Osteoblast (primary cell): Measurements from ENCODE around the gene MYT1. TPM values are rescaled to one million over a fixed set of nuclear protein-coding genes. Genes with fewer than 3 reads are reported as not detected.

Experiments used
- DNase-seq: peaks from one replicate; pipeline ENCODE4 v3.0.0; 2011; ENCODE audit warnings: low spot score, mixed read lengths; ENCODE audit not compliant: insufficient read length; ENCODE audit errors: missing footprints
- H2AFZ ChIP-seq: 2 replicates; pipeline ENCODE4 v1.6.0; 2011; ENCODE audit warnings: mild to moderate bottlenecking, low read length
- H3K27ac ChIP-seq: 2 replicates; pipeline ENCODE4 v1.5.1; 2011; ENCODE audit warnings: mild to moderate bottlenecking, low read depth, low read length, moderate library complexity
- H3K27me3 ChIP-seq: 2 replicates; pipeline ENCODE4 v1.6.0; 2012; ENCODE audit warnings: mild to moderate bottlenecking, control low read depth, inconsistent platforms, low read length, moderate library complexity; ENCODE audit not compliant: insufficient read depth
- H3K36me3 ChIP-seq: 2 replicates; pipeline ENCODE4 v1.5.1; 2011; ENCODE audit warnings: mild to moderate bottlenecking, low read length, control low read depth, moderate library complexity; ENCODE audit not compliant: insufficient read depth
- H3K4me1 ChIP-seq: 2 replicates; pipeline ENCODE4 v1.5.1; 2011; ENCODE audit warnings: mild to moderate bottlenecking, low read length, control low read depth, moderate library complexity; ENCODE audit not compliant: insufficient read depth
- H3K4me2 ChIP-seq: 2 replicates; pipeline ENCODE4 v1.6.0; 2011; ENCODE audit warnings: mild to moderate bottlenecking, low read length; ENCODE audit not compliant: insufficient read depth
- H3K4me3 ChIP-seq: fragments of 200-600 bp; sonication (generic); 3 replicates; pipeline ENCODE4 v1.5.1; 2012; ENCODE audit warnings: mild to moderate bottlenecking, low read length, inconsistent platforms; ENCODE audit not compliant: insufficient read depth
- H3K79me2 ChIP-seq: 2 replicates; pipeline ENCODE4 v1.6.0; 2012; ENCODE audit warnings: mild to moderate bottlenecking, low read length, control low read depth, inconsistent platforms; ENCODE audit not compliant: insufficient read depth
- H3K9me3 ChIP-seq: 2 replicates; pipeline ENCODE4 v1.5.1; 2011; ENCODE audit warnings: low read depth, low read length, control low read depth
- H4K20me1 ChIP-seq: 2 replicates; pipeline ENCODE4 v1.6.0; 2012; ENCODE audit warnings: mild to moderate bottlenecking, low read length, control low read depth; ENCODE audit not compliant: insufficient read depth
- total RNA-seq: library from RNA; depleted of rRNA; stranded (reverse); fragments of >200 nt; gene quantifications from 2 replicates; pipeline ENCODE4 v1.2.3, GENCODE V29; 2012
- TF ChIP-seq, protein P1 (sequence below): IDR thresholded peaks from 2 replicates; pipeline ENCODE4 v1.5.1; 2011; ENCODE audit warnings: mild to moderate bottlenecking, low read depth, low read length, moderate library complexity; ENCODE audit errors: extremely low read depth

Gene MYT1
- total RNA-seq, 1 donor: not detected

DNA sequence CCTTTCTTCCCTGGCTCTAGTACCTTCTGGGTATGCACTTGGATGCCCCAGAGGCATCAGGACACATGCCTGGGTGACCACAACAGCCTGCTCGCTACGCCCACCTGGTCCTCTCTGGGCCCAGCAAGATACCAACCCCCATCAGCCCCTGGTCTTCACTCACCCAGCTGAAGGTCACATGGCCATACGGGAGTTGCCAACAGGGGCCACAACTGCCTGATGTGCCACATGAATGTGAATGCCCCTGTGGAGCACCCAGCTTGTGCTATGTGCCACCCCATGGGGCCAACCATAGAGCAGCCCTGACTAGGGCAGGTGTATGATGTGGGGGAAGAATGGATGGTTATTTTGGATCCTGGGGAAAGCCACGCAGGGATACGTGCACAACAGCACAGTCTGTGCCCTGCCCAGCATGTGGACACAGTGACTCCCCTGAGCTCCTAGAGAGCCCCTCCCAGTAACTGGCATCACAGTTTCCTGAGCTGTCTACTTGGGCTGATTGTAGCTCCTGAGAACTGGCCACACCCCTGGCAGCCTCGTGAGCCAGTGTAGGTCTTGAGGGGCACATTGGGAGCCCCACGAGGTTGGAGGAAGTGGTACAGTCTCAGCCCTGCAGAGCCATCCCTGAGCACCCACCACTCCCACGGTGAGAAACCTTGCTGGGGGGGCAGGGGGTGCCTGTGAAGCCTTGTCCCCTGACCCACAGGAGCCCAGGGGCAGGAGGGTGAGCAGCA, 80.8 kb downstream of the MYT1 start:
- Histone ChIP-seq H3K4me3 (no peak overlapping the region), H4K20me1 (no peaks in the 10 kb centered on the region), H2AFZ (no peak overlapping the region), H3K27me3 (peaks cover 24% of the 10 kb centered on the region), H3K27ac (no peak overlapping the region), H3K79me2 (no peaks in the 10 kb centered on the region), H3K4me1 (no peaks in the 10 kb centered on the region), H3K9me3 (no peaks in the 10 kb centered on the region), H3K4me2 (no peak overlapping the region), H3K36me3 (no peaks in the 10 kb centered on the region)
- peak; percentile 54 for DNase-seq
- TF ChIP-seq, protein P1, sequence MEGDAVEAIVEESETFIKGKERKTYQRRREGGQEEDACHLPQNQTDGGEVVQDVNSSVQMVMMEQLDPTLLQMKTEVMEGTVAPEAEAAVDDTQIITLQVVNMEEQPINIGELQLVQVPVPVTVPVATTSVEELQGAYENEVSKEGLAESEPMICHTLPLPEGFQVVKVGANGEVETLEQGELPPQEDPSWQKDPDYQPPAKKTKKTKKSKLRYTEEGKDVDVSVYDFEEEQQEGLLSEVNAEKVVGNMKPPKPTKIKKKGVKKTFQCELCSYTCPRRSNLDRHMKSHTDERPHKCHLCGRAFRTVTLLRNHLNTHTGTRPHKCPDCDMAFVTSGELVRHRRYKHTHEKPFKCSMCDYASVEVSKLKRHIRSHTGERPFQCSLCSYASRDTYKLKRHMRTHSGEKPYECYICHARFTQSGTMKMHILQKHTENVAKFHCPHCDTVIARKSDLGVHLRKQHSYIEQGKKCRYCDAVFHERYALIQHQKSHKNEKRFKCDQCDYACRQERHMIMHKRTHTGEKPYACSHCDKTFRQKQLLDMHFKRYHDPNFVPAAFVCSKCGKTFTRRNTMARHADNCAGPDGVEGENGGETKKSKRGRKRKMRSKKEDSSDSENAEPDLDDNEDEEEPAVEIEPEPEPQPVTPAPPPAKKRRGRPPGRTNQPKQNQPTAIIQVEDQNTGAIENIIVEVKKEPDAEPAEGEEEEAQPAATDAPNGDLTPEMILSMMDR: no peak

DNA sequence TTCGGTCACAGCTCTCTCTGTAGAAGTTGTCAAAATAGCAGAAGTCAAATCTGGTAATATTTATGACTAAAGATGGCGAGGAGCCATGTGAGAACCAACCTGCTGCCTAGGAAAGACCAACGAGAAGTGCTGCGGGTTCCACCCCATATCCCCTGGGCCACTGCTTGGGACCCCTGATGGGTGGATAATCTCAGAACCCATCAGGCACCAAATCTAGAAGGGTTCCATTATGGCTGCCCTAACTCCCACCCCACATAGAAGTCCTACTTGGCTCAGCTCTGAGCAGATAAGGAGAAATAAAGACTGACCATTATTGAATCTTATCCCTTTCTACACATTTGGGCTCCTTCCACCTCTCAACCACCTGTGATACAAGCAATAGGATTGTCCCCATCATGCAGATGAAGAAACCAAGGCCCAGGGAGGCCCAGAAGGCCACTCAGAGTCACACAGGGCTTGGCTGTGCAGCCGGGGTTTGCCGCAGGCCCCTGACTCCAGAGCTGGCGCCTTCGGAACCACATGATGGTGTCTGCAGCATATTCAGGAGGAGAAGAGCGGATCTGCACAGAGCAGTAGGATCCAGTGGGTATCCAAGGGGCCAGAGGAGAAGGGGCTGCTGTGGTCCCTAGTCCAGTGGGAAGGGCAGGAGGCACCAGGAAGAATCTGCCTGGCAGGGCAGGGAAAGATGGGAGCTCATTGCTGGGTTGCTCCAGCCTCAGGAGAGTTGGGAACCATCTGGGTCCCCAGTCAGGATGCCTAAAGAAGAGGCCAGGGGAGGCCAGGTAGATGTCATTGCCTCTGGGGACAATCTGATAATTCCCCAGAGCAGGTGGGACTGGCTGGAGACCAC, 81.7 kb downstream of the MYT1 start:
- no peaks in the 10 kb centered on the region for H3K36me3 ChIP-seq
- no peaks in the 10 kb centered on the region for H3K9me3 ChIP-seq
- no peaks in the 10 kb centered on the region for H3K79me2 ChIP-seq
- H3K4me3 ChIP-seq: no peak overlapping the region
- DNase-seq: peak; percentile 58
- H3K4me1 ChIP-seq: no peaks in the 10 kb centered on the region
- no peak overlapping the region for H2AFZ ChIP-seq
- no peaks in the 10 kb centered on the region for H4K20me1 ChIP-seq
- peaks cover 31% of the 10 kb centered on the region for H3K27me3 ChIP-seq
- H3K27ac ChIP-seq: no peak overlapping the region
- no peak overlapping the region for H3K4me2 ChIP-seq
- TF ChIP-seq, protein P1: no peak

DNA sequence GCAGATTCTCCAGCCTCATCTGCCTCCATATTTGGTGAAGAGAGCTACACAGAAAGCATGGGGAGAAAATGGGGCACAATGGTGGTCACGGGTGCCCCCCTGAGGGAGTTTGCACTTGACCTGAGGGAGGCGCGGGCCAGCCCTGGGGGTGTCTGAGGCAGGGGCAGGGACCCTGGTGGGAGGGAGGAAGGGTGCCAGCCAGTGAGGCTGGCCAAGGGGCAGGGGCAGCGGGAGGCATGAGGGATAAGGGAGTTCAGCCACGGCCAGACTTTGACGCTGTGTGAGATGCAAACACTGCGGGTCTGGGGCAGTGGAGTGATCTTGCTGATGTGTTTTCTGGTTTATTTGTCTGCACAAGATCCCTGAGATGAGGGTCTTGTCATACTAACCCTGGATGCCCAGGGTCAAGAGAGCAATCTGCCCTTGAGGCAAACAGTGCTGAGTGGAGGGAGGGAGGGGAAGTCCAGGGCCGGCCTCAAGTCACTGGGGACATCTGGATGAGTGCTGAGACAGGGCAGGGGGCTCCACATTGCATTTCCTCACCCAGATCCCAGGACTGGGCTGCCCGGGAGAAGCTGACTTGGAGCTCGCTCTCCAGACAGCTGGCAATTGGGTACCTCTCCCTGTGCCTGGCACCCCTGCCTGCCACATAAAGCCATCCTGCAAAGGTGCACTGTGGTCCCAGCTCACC, 82.5 kb downstream of the MYT1 start:
- DNase-seq: peak; percentile 55
- Histone ChIP-seq H3K4me3 (no peak overlapping the region), H3K4me2 (no peak overlapping the region), H4K20me1 (no peaks in the 10 kb centered on the region), H3K27me3 (peaks cover 31% of the 10 kb centered on the region), H3K36me3 (no peaks in the 10 kb centered on the region), H3K9me3 (no peaks in the 10 kb centered on the region), H2AFZ (no peak overlapping the region), H3K79me2 (no peaks in the 10 kb centered on the region), H3K27ac (no peak overlapping the region), H3K4me1 (no peaks in the 10 kb centered on the region)
- TF ChIP-seq, protein P1: no peak

DNA sequence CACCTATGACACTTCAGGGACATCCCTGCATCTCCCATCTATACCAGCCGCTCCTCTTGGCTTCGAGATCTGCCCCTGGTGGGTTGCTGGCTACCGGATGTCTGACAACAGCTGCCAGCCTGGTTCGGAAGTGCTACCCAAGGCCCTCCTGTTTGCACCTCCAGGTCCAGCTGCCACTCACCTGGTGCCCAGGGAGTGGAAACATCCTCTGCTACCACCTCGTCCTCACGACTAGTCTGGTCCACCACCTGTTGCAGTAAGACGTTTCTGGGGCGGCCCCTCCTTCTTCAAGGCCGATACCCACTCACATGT, 83.0 kb downstream of the MYT1 start:
- H3K27me3 ChIP-seq: peaks cover 28% of the 10 kb centered on the region
- no peak overlapping the region for H3K4me3 ChIP-seq
- TF ChIP-seq, protein P1: no peak
- H4K20me1 ChIP-seq: no peaks in the 10 kb centered on the region
- no peaks in the 10 kb centered on the region for H3K79me2 ChIP-seq
- no peaks in the 10 kb centered on the region for H3K36me3 ChIP-seq
- H2AFZ ChIP-seq: no peak overlapping the region
- no peak overlapping the region for H3K4me2 ChIP-seq
- no peaks in the 10 kb centered on the region for H3K9me3 ChIP-seq
- peak; percentile 27 for DNase-seq
- H3K27ac ChIP-seq: no peak overlapping the region
- no peaks in the 10 kb centered on the region for H3K4me1 ChIP-seq
